Activated CD4-positive, alpha-beta T cell treated with anti-CD3 and anti-CD28 coated beads, Interleukin-10, Interleukin-2, amounts not matched to agents 100 ng/mL and 50 ng/mL, durations not matched to agents 16 hours and 8 hours (primary cell): ENCODE measurements around the gene ACVR1B.
A peak's percentile ranks its signal among the peaks of the same experiment; 100 is the strongest.

ENCODE experiments used
- DNase-seq: peaks from one replicate; pipeline ENCODE4 v3.0.0-alpha.2; 2020

Gene ACVR1B

DNA sequence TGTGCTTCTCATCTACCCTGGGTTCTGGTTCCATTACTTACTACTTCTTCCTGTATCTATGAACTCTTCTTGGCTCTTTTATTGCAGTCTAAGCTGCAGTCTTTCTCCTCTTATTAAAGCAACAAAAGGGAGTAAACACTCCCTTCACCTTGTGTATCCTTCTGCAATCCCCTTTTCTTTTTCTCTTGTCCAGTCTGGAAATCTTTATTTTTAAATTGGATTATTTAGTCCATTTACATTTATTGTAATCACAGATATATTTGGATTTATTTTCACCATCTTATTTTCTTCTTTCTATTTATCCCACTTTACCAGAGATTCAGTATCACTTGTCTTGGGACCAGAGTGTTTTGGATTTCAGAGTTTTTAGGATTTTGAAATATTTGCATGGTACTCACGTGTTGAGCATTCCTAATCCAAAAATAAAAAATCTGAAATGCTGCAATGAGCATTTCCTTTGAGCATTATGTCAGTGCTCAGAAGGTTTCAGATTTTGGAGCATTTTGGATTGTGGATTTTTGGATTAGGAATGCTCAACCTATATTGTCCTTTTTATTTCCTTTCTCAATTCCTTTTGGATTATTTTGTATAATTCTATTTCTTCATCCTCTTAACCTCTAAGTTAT, 6.8 kb upstream of the ACVR1B start:
- DNase-seq, result no peak

DNA sequence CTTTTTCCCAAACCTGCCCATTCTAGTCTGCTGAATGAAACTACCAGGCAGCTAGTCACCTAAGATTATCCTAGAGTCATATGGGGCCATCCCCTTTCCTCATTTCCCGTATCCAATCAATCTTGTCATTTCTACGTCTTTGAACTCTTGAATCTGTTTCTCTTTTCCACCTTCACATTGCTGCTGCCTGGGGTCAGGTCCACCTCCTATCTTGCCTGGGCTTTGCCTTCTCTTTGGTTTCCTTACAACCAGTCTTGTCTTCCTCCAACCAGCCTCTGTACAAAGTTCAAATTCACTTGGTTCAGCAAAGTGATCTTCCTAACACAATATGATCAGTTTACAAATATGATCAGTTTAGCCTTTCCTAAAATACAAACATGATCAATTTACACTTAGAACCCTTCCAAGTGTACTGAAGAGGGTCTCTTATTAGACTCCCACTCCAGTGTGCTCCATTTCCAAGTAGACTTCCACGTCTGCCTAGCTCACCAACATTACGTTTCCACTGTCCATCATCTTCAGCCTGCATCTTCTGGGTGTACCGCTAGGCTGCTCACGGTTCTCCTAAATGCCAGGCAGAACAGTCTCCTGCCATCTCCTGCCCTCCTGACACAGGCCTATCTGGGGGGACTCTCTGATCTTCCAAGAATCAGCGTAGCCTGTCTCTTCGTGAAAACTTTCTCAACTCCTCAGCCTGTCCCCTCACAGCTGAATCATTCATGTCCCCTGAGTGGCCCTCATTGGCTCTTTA, 4.1 kb upstream of the ACVR1B start:
- no peak for DNase-seq

DNA sequence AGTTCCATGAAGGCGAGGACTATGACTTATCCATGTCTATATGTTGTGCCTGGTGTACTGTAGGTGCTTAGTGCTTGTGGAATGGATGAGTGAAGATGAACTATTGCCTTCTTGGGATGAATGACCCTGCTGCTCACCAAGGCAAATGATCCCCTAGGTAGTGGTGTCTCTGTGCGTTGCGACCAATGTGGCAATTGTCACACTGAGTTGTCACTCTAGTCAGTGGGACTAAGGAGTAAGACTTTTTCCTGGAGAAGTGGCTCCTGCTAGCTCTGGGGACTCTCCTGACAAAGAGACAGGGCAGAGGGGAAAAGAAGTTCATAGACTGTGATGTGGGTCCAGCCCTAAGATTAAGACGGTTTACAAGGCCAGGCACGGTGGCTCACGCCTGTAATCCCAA, 3.4 kb upstream of the ACVR1B start:
- DNase-seq, result no peak

DNA sequence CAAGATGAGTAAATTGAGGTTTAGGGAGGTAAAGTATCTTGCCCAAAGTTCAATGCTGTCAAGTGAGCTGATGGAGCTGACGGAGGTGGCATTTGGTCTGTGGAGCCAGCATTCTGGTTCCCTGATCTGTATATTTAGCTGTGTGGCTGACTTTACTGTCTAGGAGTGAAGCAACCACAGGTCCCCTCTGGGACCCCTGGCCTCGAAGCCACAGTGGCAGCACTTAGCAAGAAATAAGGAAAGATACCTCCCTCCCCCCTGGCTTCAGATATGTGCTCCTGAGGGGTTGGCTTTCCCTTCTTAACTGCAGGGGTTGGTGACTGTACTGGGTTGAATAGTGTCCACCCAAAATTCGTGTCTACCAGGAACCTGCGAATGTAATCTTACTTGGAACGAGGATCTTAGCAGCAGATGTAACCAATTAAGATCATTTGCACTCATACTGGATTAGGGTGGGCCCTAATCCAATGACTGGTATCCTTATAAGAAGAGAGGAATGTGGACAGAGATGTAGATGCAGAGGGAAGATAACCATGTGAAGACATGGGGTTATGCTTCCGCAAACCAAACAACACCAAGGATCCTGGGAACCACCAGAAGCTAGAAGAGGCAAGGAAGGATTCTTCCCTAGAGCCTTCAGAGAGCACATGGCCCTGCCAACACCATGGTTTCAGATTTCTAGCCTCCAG, 2.0 kb upstream of the ACVR1B start:
- no peak for DNase-seq

DNA sequence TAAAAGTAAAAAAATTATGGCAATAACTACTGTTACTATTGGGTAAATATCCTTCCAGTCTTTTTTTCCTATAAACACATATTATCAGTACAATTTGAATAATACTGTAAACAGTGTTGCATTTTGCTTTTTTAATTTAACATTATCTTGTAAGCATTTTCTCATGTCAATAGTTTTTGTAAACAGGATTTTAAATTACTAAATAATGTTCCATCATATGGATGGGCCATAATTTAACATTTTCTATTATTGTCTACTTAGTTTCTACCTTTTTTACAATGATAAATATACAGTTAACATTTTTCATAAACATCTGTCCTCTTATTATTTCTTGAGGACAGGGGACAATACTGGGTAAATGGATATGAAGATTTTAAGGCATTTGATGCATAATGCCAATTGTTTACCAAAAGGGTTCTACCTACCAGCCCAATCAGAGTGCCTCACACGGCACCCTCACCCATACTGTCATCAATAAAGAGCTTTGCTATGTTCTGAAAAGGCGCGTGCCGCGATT, 759 bp upstream of the ACVR1B start:
- DNase-seq, result no peak

DNA sequence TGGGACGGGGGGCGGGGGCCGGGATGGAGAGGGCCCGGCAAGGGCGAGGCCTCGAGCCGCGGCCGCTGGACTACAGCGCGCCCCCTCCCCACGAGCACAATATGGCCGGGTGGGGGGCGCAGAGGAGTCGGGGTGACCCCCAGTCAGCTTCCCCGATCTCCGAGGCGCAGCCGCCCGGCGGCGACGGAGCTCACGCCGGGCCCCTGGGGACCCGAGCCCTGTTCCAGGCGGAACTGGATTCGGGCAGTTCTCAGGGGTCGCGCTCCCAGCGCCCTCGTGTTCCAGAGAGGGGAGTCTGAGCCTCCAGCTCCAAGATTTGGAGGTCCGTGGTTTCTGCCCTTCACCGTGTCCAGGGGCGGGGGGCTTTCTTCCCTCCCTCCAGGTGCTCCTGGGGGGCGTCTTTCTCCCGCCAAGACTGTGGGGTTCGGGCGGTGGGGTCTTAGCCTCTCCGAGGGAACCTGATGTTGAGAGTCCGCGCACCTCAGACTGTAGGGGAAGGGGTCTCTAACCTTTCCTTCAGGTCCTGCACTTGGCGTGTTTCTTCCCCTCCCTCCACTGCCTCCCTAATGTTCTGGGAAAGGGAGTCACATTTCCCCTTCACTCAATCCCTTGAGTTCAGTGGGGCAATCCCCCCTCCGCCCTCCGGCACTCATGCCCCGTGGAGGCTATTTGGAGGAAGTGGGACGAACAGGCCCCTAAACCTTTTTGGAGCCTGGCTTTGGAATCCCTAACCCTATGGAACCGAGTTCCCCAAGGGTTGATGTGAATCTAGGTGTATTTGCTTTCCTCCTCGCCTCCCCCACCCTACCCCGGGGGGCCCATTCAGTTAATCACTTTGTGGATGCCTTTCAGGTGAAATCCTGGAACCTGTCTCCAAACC, 584 bp downstream of the ACVR1B start:
- DNase-seq, result no peak

DNA sequence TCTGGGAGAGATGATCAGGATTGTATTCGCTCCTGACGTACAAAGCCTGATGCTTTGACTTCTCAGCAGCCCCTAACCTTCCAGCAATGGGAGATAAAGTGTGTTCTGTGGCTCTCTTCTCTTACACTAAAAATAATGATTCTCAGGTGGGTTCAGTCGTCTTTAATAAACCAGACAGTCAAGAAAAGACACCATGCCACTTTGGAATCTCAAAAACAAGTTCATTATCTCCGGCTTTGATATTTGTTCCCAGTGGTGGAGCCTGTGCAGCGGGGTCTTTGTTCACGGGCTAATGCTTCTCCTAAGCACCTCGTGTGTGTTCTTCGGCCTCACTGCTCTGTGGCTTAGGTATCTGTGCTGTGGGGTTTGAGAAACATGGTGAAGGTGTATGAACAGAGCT, 1.6 kb downstream of the ACVR1B start:
- no peak for DNase-seq

DNA sequence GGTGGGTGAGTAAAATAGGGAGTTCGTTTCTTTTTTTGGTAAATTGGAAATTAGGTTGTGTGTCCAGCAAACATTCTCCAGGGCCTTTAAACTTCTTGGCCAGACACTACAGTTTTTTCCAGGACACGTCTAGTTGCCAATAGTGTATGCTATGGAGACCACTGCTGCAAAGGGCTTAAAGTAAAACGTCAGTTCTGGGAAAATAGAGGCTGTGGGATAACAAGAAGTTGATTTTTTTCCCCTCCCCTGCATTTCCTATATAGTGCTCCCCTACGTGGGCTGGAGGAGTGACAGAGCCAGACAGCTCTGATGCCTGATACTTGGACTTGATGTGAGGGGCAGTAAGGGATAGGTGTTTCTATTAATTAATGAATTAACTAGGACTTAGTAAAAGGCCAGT, 2.4 kb downstream of the ACVR1B start:
- no peak for DNase-seq

DNA sequence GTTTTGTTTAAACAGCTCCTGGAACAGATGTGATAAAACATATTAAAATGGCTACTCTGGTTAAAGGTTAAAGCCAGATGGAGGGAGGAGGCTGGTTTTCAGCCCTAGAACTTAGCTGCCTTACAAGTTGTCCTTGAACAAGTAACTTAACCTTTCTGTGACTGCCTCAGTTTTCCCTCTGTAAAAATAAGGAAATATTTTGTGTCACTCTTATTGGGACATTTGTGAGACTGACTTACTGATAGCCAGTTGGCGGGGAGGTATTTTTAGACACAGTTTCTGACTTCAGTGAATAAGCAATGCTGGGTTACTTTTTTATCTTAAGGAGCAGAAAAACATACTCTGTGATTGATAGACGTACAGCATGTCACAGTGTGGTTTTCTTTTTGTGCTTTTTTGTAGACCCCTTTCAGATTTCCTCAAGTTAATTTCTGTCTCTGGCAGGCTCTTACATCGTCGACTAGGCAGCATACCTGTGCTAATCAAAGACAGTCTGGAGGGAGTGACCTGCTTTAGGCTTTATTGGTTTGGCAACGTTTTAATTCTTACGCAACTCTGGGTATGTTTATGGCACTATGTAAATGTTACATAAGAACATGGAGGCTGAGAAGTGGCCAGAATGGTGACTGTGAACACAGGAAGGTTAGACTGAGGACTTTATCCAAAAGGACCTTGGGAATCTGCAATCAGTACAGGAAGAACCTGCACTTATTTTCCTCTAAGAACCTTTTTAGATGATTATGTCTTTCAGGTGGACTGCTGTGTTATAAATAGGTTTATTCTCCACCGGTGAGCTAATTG, 3.3 kb downstream of the ACVR1B start:
- DNase-seq, result no peak

DNA sequence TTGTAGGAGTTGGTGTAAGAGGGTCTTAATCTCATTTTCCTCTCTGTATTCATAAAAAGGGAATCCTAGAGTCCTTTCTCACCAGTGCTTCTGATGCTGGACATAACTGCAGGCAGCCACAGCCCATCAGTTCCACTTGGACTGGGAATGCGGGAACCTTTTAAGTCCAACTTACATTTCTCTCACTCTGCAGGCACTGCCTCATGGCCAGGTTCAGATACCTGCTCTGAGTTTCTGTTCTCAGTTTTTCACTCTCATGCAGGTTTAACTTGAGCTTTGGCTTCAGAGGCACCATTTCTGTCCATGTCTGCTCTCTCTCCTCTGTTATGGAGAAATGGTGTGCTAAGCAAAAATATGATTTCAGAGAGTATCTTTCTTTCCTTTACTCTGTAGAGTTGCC, 4.2 kb downstream of the ACVR1B start:
- no peak for DNase-seq

DNA sequence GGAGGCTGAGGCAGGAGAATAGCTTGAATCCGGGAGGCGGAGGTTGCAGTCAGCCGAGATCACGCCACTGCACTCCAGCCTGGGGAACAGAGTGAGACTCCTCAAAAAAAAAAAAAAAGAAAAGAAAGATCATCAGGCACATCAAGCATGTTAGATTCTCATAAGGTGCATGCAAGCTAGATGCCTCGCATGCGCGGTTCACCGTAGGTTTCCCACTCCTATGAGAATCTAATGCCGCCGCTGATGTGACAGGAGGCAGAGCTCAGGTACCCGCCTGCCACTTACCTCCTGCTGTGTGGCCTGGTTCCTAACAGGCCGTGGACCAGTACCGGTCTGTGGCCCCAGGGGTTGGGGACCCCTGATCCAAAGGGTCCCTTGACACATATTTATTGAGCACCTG, 7.0 kb downstream of the ACVR1B start:
- DNase-seq, result no peak

DNA sequence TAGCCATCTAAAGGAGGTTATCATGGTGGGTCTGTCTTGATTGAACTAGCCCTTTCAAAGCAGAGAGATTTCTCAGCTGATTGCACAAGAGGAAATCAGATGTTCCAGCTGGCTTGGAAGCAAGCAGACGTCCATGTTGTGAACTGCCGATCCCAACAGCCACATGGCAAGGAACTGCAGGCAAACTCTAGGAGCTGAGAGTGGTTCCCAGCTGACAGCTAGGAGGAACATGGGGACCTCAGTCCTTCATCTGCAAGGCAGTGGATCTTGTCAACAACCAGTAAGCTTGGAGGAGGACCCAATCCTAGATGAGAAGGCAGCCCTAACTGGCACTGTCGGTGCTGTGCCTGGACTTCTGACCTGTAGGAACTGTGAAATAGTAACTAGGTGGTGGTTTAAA, 7.7 kb downstream of the ACVR1B start:
- no peak for DNase-seq

DNA sequence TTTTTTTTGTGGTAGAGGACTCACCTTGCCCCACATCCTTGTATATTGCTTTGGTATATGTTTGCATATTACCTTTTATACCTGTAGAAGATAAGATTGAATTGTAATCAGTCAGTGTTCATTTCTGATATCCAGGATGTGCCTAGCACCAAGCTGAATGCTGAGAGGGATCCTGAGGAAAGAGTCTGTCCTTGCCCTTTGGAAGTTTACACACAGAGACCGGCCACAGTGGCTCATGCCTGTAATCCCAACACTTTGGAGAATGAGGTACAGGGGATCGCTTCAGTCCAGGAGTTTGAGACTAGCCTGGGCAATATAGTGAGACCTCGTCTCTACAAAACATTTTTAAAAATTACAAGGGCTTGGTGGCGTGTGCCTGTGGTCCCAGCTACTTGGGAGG, 8.4 kb downstream of the ACVR1B start:
- DNase-seq, result no peak

DNA sequence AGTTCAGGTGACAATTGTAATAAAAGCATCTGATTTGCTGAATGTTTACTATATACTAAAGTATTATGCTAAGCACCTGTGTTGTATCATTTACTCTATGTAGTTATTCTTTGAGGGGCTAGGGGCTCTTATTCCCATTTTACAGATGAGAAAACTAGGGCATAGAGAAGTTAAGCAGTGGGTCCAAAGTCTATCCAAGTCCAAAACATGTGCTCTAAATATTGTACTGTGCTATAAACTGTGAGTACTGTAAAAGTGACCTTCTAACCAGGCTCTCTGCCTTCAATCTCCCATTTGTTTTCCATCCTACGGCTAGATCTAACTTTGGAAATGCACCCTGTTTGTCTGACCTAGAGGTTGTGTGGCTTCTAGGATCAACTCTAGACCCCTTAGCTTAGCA, 9.0 kb downstream of the ACVR1B start:
- no peak for DNase-seq

DNA sequence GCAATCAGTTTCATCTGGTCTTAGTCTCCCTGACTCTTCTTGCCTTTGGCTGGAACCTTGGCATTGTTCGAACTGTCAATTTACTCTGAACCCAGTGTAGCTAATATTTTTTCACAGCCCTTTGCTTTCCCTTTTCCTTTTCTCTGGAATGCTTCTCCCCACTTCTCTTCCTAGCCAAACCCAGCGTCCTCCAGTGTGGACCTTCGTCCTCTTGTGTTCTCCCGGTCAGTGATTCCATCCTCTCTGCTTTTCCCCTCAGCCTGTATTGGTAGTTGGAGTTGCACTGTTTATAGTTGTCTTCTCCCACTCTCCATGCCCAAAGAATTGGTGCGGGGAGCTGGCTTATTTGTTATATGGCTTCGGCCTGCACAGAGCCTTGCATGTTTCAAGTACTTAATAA, 9.4 kb downstream of the ACVR1B start:
- DNase-seq, result no peak

DNA sequence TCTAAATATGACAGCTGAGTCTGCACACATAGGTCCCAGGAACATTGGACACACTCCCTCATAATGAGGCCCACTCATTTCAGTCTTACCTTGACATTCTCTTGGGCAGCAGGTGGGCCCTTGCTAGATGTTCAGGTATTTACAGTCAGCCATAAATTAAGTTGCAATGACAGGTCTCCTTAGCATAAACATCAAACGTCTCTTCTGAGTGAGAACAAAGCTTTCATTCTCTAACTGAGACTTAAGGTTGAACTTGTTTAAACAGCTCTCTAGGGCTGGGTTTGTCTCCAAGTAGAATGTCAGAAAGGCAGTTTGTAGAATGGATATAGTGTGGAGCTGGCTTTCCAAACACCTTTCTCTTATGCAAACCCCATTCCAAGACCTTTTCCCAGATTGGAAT, 10.3 kb downstream of the ACVR1B start:
- no peak for DNase-seq

DNA sequence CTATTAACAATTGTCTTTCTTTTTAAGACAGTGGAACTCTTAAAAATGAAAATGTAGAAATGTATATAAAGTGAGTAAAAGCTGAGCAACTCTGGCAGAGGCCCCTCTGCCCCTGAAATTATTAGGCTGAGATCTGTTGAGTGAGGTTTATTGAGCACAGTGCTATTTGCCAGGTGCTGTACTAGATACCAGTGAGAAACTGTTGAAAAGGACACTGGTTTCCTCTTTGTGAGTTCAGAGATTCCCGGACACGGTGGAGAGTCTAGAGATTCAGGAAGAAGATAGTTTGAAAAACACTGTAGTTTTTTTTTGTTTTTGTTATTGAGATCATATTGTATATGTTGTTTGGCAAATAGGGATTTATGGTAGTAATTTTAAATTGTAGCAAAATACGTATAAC, 11.2 kb downstream of the ACVR1B start:
- DNase-seq, result no peak

DNA sequence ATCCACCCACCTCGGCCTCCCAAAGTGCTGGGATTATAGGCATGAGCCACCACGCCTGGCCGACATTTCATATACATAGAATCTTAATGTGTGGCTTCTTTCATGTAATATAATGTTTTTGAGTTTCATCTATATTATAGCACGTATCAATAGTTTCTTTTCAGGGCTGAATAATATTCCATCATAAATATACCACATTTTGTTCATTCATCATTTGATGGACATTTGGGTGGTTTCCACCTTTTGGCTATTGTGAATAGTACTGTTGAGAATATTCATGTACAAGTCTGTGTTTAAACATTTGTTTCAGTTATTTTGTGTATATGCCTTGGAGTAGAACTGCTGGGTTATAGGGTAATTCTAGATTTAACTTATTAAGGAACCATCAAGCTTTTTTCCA, 12.0 kb downstream of the ACVR1B start:
- DNase-seq, result no peak

DNA sequence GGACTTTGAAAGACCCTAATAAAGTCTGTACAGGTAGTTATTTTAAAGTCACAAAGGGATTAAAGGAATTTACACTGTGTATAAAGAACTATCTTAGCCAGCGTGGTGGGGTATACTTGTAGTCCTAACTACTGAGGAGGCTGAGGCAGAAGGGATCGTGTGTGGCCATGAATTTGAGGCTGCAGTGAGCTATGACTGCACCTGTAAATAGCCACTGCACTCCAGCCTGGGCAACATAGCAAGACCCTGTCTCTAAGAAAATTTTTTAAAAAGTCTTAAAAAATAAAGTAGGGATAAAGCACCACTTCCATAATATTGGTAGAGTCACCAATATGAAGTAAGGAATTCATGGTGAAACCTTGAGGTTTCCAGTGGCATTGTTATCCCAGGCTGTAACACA, 18.1 kb downstream of the ACVR1B start:
- no peak for DNase-seq

DNA sequence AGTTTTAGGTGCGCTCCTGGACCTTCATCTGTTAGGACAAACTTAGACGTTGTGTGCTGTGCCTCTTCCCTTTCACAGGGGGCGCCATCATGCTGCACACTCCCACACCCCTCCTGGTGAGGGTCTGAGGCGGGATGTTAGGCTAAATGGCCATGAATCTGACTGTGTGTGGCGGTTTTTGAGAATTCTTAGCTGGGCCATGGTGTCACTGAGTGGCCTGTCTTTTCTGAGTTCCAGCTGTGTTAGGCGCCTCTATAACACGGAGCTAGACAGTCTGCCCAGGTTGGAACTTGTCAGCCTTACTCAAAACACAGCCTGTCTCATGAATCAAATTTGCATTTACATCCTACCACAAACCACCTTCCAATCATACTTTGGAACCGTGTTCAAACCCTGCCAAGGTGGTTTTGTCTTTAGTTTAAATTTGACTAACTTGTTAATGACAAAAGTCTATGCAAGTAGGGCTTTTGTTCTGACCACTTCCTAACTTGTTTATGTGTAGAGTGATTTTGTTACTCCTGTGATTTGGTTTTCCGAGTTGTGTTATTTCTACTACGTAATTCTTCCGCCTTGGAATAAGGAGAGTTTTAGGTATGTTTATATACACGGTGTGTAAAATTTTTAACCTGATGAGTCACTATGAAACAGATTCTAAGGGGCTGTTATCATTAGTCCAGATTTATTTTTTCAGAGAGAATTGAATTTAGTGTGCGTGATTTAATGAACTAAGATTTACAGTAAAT, 19.6 kb downstream of the ACVR1B start:
- peak; percentile 96 for DNase-seq

DNA sequence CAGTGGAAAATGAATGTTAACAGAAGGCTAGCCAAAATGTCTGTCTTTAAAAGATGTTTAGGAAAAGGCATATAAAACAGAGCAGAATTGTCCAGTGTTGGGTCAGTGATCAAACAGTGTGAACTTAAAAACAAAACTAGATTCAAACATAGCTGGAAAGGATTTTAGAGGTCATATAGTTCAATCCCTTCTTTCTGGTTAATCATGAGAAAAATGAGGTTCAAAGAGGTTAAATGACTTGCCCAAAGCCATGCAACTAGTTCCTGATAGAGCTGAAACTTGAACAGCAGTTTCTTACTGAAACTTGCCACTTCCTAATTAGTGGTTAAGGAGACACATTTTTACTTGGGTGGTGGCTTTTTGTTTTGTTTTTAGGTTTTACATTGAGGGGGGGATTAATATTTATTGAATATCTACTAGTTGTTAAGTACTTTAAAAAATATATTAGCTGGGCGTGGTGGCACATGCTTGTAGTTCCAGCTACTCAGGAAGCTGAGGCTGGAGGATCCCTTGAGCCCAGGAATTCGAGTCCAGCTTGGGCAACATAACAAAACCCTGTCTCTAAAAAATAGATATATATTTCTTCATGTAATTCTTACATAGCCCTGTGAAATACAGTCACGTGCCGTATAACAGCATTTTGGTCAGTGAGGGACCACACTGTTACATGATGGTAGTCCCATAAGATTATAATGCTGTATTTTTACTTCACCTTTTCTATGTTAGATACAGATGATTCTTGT, 20.4 kb downstream of the ACVR1B start:
- DNase-seq, result peak; percentile 62
